Activated naive CD4-positive, alpha-beta T cell treated with anti-CD3 and anti-CD28 coated beads, Interleukin-2, amount 10 ng/mL, durations not matched to agents 7 days and 5 days (primary cell): ENCODE results near the gene VDR.
A peak's percentile ranks its signal among the peaks of the same experiment; 100 is the strongest.

ENCODE experiments used
- CTCF ChIA-PET: fragments of 350-600 bp; sonication (Branson Sonifier 250); formaldehyde crosslinking; loops from one replicate; lab custom pipeline; 2021; ENCODE audit warnings: antibody characterized with exemption; lab: Charles Lee
- DNase-seq: peaks from one replicate; pipeline ENCODE4 v3.0.0-alpha.2; 2020
- H3K27ac Mint-ChIP-seq: one replicate; pipeline ENCODE4 v1.8.0; 2021; ENCODE audit warnings: mild to moderate bottlenecking, moderate library complexity, mixed read lengths
- H3K27me3 Mint-ChIP-seq: one replicate; pipeline ENCODE4 v1.8.0; 2021; ENCODE audit warnings: mild to moderate bottlenecking, mixed read lengths
- H3K36me3 Mint-ChIP-seq: one replicate; pipeline ENCODE4 v1.8.0; 2021; ENCODE audit warnings: mixed read lengths
- H3K4me1 Mint-ChIP-seq: one replicate; pipeline ENCODE4 v1.8.0; 2021; ENCODE audit warnings: mixed read lengths
- H3K4me3 Mint-ChIP-seq: one replicate; pipeline ENCODE4 v1.8.0; 2021; ENCODE audit warnings: mild to moderate bottlenecking, moderate library complexity, mixed read lengths
- H3K9me3 Mint-ChIP-seq: one replicate; pipeline ENCODE4 v1.8.0; 2021; ENCODE audit warnings: mixed read lengths

VDR gene

DNA sequence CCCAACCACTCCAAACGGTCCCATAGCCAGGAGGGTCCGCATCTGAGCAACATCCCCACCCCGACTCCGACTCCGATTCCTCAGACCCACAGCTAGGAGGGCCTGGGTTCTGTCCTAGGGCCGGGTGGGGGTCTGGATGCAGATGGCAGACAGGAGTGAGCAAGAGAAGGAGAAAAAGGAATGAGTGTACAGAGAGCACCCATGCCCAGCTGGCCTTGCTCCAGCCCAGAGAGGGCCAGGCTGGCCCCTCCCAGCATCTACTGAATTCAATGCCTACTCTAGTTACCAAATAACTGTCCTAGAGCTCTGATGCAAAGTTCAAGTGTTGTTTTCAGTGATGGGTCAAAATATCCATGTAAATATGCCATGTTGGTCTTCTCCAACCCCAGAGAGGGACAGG is 40.8 kb downstream of the VDR start:
- Mint-ChIP-seq H3K27ac (peak overlapping the region; percentile 28), H3K27me3 (no peaks in the 10 kb centered on the region), H3K4me1 (peaks cover 38% of the 10 kb centered on the region), H3K36me3 (peaks cover 13% of the 10 kb centered on the region), H3K9me3 (no peaks in the 10 kb centered on the region), H3K4me3 (no peak overlapping the region)
- CTCF ChIA-PET, result interaction anchor here (1.2 to 2.9 kb wide), 3 partner anchors 20 to 86 kb away, joined by 3 to 15 read pairs (median 6); no protein-coding TSS in a partner anchor
- DNase-seq, result no peak

DNA sequence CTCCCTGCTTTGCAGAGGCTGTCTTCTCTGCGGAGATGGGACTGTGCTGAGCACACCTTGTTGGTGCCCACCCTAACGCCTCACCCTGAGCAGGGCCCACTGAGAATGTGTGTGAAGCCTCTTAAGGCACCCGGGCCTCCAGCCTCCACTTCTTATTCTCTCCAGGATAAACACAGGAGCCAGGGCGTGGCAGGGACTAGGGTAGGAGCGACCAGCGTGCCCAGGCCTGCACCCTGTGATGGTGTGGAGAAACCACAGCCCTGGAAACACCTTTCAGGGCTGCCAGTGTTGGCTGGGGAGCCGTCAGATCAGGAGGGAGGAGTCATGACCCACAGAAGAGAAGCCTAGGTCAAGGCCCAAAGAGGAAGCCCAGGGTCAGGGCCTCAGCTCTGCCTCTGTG is 41.3 kb downstream of the VDR start:
- CTCF ChIA-PET, result interaction anchor here (1.5 to 2.9 kb wide), 4 partner anchors 20 to 121 kb away, joined by 5 to 15 read pairs (median 7); partner anchors contain the start of gene VDR
- Mint-ChIP-seq H3K4me3 (no peak overlapping the region), H3K27me3 (no peaks in the 10 kb centered on the region), H3K36me3 (peaks cover 13% of the 10 kb centered on the region), H3K4me1 (peaks cover 36% of the 10 kb centered on the region), H3K9me3 (no peaks in the 10 kb centered on the region), H3K27ac (no peak overlapping the region)
- no peak for DNase-seq

DNA sequence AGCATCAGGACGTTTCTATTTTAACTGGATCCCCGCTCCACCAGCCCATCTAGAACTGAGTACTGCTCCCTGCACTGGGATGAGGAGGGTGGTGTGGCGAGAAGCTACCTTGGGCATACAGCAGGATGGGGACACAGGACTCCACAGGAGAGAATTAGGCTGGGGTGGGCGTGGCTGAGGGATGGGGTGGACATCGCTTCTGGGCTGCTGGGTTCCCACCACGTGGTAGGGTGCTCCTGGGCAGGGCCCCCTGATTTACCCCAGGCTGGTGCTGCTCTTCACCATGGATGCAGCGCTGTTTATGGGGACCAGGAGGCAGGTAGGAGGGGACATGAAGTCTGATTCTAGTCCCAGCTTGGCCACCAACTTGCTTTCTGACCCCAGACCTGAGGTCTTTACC is 41.9 kb downstream of the VDR start:
- no peak overlapping the region for H3K27ac Mint-ChIP-seq
- H3K36me3 Mint-ChIP-seq, result peaks cover 13% of the 10 kb centered on the region

DNA sequence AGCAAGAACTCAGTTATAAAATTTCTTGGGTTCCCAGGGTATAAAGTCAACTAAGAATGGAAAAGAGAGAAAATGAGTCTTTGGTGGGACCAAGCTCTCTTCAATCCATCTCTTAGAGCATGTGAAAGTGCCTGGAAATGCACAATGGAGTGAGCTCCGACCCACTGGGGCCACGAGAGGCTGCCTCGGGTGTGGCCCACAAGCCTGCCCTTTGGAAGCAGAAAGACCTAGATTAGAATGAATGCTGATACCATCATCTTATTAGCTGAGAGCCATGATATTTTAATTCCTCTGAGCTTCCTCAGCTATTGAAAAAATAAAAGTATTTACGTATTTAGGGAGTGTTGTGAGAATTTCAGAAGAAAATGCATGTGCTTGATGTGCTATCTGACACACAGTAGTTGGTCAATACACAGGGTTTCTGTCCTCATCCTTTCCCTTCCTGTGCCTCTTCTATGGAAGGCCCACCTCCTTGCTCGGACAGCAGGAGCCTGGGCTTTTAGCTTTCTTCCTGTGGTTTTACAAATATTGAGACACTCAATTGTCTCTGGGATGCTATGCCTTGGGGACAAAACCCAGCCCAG is 42.5 kb downstream of the VDR start:
- H3K27ac Mint-ChIP-seq, result no peak overlapping the region

More for the DNA sequence above, 41.9 kb downstream of the VDR start:
- no peaks in the 10 kb centered on the region for H3K27me3 Mint-ChIP-seq
- CTCF ChIA-PET, result interaction anchor here (1.3 to 2.9 kb wide), 5 partner anchors 21 to 120 kb away, joined by 5 to 15 read pairs (median 6); partner anchors contain the start of gene VDR
- H3K9me3 Mint-ChIP-seq, result no peaks in the 10 kb centered on the region
- DNase-seq, result no peak
- H3K4me3 Mint-ChIP-seq, result no peak overlapping the region
- H3K4me1 Mint-ChIP-seq, result peaks cover 30% of the 10 kb centered on the region

DNA sequence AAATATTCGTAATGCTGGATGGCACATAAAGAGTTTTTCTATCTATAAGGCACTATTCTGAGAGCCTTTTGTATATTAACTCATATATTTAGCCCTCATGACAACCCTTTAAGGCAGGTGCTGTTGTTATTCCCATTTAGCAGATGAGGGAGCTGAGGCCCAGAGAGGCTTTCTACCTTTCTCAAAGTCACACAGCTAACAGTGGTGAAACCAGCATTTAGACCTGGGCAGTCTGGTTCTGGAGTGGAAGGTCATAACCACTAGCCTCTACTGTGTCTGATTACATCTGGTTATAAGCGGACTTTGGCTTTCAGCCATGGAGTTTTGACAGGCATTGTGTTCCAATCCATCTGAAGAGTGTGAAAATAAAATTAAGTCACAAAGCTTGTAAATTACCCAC is 43.9 kb downstream of the VDR start:
- peaks cover 18% of the 10 kb centered on the region for H3K4me1 Mint-ChIP-seq
- H3K27me3 Mint-ChIP-seq, result no peaks in the 10 kb centered on the region
- DNase-seq, result no peak
- H3K4me3 Mint-ChIP-seq, result no peak overlapping the region
- H3K36me3 Mint-ChIP-seq, result peaks cover 15% of the 10 kb centered on the region
- CTCF ChIA-PET, result interaction anchor here (0.8 to 2.4 kb wide), 4 partner anchors 25 to 117 kb away, joined by 3 to 8 read pairs (median 4); partner anchors contain the start of gene VDR
- H3K9me3 Mint-ChIP-seq, result no peaks in the 10 kb centered on the region
- no peak overlapping the region for H3K27ac Mint-ChIP-seq

More for the DNA sequence above, 42.5 kb downstream of the VDR start:
- Mint-ChIP-seq H3K4me1 (peaks cover 24% of the 10 kb centered on the region), H3K36me3 (peaks cover 15% of the 10 kb centered on the region), H3K9me3 (no peaks in the 10 kb centered on the region), H3K4me3 (no peak overlapping the region), H3K27me3 (no peaks in the 10 kb centered on the region)
- no peak for DNase-seq
- CTCF ChIA-PET, result interaction anchor here (1.3 to 2.9 kb wide), 5 partner anchors 21 to 120 kb away, joined by 5 to 15 read pairs (median 6); partner anchors contain the start of gene VDR

DNA sequence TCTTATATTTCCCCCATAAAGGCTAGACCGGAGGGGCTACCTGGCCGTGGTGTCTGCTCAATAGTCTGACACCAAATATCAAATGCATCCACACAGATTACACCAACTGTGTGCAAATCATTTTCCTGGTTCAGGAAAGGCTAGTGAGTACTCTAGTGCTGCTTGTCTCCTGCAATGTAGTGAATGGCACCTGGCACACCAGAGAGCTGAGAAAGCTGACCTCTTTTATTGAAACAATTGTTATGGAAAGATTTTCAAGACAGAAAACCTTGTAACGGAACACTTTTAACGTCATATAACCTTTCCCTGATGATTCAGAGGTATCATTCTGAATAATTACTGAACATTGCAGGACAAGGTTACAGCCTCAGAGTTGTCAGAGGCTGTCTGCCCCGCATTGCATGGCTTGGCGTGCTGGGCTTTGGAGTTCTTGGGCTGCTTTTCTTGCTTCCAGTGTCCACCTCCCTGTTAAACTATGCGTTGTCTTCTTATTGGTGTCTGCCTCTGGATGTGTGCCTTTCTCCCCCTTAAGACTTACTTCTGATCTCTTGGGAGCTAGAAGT is 44.4 kb downstream of the VDR start:
- CTCF ChIA-PET, result interaction anchor here (0.6 to 1.3 kb wide), 4 partner anchors 26 to 117 kb away, joined by 3 to 6 read pairs (median 3); no protein-coding TSS in a partner anchor
- Mint-ChIP-seq H3K9me3 (no peaks in the 10 kb centered on the region), H3K36me3 (peaks cover 15% of the 10 kb centered on the region), H3K27ac (no peak overlapping the region), H3K4me1 (peaks cover 18% of the 10 kb centered on the region), H3K4me3 (no peak overlapping the region), H3K27me3 (no peaks in the 10 kb centered on the region)
- DNase-seq, result no peak

DNA sequence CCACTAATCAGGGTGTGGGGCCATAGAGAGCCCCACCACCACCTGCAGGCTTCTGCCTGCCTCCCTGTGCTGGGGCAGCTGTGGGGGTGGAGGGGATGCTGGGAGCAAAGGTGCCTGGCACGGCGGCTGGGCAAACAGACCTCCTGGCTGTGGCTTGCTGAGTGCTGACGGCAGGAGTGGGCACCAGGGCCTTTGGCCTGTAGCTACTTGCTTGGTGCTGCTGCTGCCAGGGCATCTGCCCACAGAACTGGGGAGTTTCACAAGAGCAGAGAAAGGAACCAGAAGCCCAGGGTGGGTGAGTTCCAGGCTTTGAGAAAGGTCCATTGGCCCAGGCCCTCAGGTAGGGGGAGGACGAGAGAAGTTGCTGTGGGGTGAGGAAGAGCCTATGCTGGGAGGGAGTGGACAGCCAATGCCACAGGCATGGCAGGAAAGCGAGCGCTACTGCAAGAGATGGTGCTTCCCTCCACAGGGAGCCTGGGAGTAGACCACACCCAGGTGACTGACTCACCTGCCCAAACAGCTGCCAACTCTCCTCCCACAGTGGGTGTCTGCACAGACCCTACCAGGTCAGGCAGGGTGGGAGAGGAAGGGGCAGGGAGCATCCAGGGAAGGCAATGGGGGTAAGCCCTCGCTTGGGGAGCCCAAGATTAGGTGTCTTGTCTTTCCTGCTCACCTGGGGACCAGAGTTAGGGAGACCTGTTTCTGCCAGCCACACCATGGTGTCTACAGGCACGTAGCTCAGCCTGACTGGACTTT is 46.1 kb downstream of the VDR start:
- Mint-ChIP-seq H3K27ac (no peak overlapping the region), H3K4me3 (no peak overlapping the region), H3K9me3 (no peaks in the 10 kb centered on the region), H3K36me3 (peaks cover 16% of the 10 kb centered on the region), H3K27me3 (no peaks in the 10 kb centered on the region), H3K4me1 (peaks cover 18% of the 10 kb centered on the region)
- CTCF ChIA-PET, result interaction anchor here (1.1 to 1.4 kb wide), 3 partner anchors 9 to 115 kb away, joined by 3 to 6 read pairs (median 4); no protein-coding TSS in a partner anchor
- no peak for DNase-seq

DNA sequence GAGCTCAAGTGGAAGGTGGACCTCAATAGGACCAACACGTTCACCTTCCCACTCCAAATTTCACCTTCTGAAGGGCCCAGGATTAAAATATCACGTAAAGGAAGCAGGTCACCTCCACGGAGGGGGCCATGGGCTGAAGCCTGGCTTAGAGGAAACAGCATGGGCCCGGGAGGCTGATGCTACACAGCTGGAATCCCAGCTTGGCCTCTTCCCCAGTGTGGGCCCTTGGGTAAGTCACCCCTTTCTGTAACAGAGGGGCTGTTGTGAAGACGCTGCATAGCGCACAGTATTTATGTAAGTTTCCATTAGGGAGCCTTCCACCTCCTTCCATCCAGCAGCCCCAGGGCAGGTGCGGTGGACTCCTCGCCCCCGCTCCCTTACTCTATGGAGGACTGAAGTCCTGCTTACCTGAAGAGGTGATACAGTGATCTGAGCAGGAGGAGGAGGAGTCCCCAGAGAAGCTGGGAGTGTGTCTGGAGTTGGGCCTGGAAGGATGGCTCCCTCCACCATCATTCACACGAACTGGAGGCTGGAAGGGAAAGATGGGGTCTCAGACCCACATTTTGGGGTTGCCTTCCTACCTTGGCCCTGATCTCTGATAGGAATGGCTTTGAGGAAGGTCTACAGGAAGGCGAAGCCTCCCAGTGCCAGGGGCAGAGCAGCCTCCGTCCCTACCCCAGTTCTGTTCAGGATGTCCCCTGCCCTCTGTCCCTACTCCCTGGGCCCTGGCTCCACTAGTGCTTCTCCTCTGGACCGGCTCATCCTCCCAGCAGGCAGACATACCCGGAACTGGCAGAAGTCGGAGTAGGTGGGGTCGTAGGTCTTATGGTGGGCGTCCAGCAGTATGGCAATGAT is 47.8 kb downstream of the VDR start:
- CTCF ChIA-PET, result interaction anchor here (0.6 to 1.2 kb wide), 2 partner anchors 9 to 92 kb away, joined by 3 to 4 read pairs; no protein-coding TSS in a partner anchor
- peaks cover 14% of the 10 kb centered on the region for H3K36me3 Mint-ChIP-seq
- H3K9me3 Mint-ChIP-seq, result no peaks in the 10 kb centered on the region
- peaks cover 18% of the 10 kb centered on the region for H3K4me1 Mint-ChIP-seq
- no peak for DNase-seq
- H3K27me3 Mint-ChIP-seq, result no peaks in the 10 kb centered on the region
- H3K27ac Mint-ChIP-seq, result peak overlapping the region; percentile 42
- no peak overlapping the region for H3K4me3 Mint-ChIP-seq

DNA sequence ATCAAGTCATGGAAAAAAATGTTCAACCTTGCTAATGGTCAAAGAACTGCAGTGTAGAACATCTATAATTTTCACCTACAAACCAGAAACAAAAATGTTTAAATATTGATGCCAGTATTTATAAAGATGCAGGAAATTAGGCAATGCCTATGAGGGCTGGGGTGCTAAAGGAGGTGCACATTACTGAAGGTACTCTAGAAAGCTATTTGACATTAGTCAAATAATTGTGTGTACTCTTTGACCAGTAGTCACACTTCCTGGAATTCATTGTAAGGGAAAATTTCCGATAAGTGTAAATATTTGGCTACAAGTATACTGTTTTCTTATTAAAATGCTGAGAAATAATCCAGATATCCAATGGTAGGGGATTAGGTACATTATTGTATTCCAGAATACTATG is 48.7 kb downstream of the VDR start:
- DNase-seq, result no peak
- H3K36me3 Mint-ChIP-seq, result peaks cover 11% of the 10 kb centered on the region
- no peaks in the 10 kb centered on the region for H3K9me3 Mint-ChIP-seq
- no peaks in the 10 kb centered on the region for H3K27me3 Mint-ChIP-seq
- no peak overlapping the region for H3K4me3 Mint-ChIP-seq
- CTCF ChIA-PET, result interaction anchor here (0.6 to 1.5 kb wide), 5 partner anchors 8 to 113 kb away, joined by 3 to 6 read pairs (median 3); no protein-coding TSS in a partner anchor
- peaks cover 16% of the 10 kb centered on the region for H3K4me1 Mint-ChIP-seq
- no peak overlapping the region for H3K27ac Mint-ChIP-seq

DNA sequence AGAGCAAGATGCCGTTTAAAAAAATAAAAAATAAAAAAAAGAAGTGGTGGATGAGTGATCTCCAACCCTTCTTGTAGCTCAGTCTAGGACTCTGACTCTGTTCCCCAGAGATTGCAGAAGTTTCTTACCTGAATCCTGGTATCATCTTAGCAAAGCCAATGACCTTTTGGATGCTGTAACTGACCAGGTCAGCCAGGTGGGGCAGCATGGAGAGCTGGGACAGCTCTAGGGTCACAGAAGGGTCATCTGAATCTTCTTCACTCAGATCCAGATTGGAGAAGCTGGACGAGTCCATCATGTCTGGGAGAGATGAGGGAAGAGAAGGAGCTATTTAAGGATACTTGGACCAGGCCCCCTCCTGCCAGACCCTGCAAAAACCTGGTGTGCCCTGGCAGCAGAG is 49.3 kb downstream of the VDR start:
- Mint-ChIP-seq H3K36me3 (peaks cover 9% of the 10 kb centered on the region), H3K27me3 (no peaks in the 10 kb centered on the region), H3K9me3 (no peaks in the 10 kb centered on the region), H3K27ac (no peak overlapping the region), H3K4me1 (peaks cover 12% of the 10 kb centered on the region), H3K4me3 (no peak overlapping the region)
- CTCF ChIA-PET, result interaction anchor here (0.7 to 1.5 kb wide), 3 partner anchors 15 to 112 kb away, joined by 3 to 6 read pairs (median 3); no protein-coding TSS in a partner anchor
- no peak for DNase-seq

DNA sequence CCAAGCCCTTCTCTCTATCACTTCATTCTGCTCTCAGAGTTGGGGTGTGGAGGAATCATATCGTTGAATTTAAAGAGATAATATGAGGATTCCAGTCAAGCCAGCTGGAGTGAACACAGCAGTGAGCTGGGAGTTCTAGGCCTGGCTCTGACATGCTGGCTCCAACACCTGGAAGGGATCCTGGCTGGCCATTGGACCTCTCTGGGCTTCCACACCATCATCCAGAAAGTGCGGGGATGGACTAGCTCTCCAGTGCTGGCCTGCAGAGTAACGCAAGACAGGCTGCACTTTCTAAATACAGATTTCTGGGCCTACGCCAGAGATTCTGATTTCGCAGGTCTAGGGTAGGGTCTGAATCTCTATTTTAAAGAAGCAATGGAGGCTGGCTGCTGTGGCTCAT is 50.3 kb downstream of the VDR start:
- Mint-ChIP-seq H3K36me3 (peaks cover 9% of the 10 kb centered on the region), H3K27me3 (no peaks in the 10 kb centered on the region), H3K4me1 (peaks cover 7% of the 10 kb centered on the region), H3K4me3 (no peak overlapping the region), H3K27ac (no peak overlapping the region), H3K9me3 (no peaks in the 10 kb centered on the region)
- CTCF ChIA-PET, result interaction anchor here (1.5 kb wide), 1 partner anchor 14 kb away, joined by 6 read pairs; no protein-coding TSS in a partner anchor
- DNase-seq, result no peak

DNA sequence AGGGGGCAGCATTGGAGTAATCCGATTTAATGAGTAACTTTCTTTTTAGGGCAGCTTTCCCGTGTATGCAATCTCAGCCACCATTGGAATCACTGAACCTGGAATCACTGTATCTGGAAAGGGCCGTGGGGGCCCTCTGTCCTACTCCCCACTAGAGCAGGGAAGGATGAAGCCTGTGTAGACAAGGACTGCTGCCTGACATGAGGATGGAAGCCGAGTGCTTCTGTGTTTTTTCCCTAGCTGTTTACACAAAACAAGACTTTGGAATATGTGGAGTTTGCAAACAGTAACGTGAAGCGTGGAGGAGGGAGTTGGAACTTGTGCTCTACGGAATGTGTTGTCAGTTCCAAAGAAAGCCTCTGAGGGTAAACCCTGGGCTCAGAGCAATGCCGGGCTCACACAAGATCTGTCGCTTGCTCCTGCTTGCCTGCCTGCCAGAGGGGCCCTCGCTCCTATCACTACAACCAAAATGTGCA is 52.7 kb downstream of the VDR start:
- no peaks in the 10 kb centered on the region for H3K27me3 Mint-ChIP-seq
- CTCF ChIA-PET, result interaction anchor here (1.0 to 3.9 kb wide), 4 partner anchors 10 to 314 kb away, joined by 3 to 11 read pairs (median 4); no protein-coding TSS in a partner anchor
- no peak overlapping the region for H3K27ac Mint-ChIP-seq
- H3K9me3 Mint-ChIP-seq, result no peaks in the 10 kb centered on the region
- no peaks in the 10 kb centered on the region for H3K4me1 Mint-ChIP-seq
- DNase-seq, result no peak
- no peak overlapping the region for H3K4me3 Mint-ChIP-seq
- peaks cover 6% of the 10 kb centered on the region for H3K36me3 Mint-ChIP-seq
